ENCODE data around the gene XRRA1.

DNA sequence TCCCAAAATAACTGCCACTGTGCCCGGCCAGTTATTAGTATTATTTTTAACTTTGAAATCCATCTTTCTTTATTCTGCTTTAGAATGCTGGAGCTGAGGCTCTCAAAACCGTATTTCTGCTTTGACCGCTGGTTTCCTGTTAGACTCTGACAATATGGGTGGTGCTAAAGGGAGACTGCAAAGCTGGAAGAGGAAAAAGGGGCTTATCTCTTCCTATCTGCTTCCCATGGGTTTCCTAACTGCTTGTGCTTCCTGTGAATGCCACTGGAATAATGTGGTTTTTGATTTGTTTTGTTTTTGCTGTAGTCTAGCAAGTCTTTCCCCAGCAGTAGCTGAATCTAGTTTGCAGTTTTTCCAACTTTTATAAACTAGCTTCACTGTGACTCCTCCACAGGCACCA, 43.6 kb downstream of the XRRA1 start:
- TF ChIP-seq SUZ12 (IDR thresholded peaks at IDR 0.05) (no peak), TARDBP (IDR thresholded peaks at IDR 0.05) (no peak), ARNT (IDR thresholded peaks at IDR 0.05) (no peak), FOXA1 (IDR thresholded peaks at IDR 0.05) (no peak), BHLHE40 (IDR thresholded peaks at IDR 0.05; ENCODE audit: borderline replicate concordance) (no peak), CTBP1 (IDR thresholded peaks at IDR 0.05; ENCODE audit: borderline replicate concordance) (no peak), ZNF384 (IDR thresholded peaks at IDR 0.05) (no peak), FOXM1 (IDR thresholded peaks at IDR 0.05; ENCODE audit: borderline replicate concordance) (no peak)
- TF ChIP-seq, protein P1, sequence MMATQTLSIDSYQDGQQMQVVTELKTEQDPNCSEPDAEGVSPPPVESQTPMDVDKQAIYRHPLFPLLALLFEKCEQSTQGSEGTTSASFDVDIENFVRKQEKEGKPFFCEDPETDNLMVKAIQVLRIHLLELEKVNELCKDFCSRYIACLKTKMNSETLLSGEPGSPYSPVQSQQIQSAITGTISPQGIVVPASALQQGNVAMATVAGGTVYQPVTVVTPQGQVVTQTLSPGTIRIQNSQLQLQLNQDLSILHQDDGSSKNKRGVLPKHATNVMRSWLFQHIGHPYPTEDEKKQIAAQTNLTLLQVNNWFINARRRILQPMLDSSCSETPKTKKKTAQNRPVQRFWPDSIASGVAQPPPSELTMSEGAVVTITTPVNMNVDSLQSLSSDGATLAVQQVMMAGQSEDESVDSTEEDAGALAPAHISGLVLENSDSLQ (IDR thresholded peaks at IDR 0.05) = no peak
